ENCODE results near the gene WDR17.
"Not testable (repeated sequence)": the region's sequence is repeated elsewhere in the genome, so short reads cannot be mapped to it uniquely, and the experiment has no call there.

The WDR17 gene

DNA sequence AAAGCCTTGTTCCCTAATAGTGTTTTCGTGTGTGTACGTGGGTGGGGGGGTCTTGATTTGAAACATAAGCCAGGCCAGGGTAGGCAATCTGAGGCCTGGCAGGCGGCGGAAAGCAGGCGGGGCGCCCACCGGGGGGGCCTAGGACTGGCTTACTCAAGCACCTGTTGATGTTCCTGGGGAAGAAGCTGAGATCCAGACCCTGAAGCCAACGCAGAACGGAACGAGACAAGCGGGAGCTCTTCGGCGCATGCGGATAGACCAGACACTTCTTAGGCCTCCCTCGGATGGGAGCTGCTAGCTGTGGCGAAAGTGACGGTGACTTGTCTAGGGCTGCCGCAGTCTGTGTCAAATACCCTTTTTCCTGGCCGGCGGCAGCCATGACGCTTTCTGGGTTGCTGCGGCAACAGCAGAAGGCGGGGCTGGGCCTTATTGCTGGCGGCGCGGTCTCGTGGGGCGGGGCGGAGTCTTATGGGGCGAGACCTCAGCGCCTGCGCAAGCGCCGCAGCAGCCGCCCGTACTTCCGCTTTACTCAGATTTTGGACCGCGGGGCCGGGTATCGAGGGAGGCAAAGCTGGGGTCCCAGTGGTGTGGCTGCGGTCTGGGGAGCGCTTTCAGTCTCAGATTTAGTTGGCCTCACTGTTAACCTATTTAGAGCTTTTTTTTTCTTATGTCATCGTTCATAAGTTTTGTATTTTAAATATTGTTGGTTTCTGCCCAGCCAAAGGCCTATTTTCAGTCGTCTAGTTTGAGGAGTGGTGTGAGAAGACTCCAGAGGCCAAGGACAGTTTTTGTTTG, 129.7 kb downstream of the WDR17 start, which contains the start of gene SPATA4:
Gene SPATA4 (minus strand): TSS at position 402 of the 795 bp plus-strand sequence. CDS start 23 bp downstream, at position 379.
- peak; percentile 65 for DNase-seq

DNA sequence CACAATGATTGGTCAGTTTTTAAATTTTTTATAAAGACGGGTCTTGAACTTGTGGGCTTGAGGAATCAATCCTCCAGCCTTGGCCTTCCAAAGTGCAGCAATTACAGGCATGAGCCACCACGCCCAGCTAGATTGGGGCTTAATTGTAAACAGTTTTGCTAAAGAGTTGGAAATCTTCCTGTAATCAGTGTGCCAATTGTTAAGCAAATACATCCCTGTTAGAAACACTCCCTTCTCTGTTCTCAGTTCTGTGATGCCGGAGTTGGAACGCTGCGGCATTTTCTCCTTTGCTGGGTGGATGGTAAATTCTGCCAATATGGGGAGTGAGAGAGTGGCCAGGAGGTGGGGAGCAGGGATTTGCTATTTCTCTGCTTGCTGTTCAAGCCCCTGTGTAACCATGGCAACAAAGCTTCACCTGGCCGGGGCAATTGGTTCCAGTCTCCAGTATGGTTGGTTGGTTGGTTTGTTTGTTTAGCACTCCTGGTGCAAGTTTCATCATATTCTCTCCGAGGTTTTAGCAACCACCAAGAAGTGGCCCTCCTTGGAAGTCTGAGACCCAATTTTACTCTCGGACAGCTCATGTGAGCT, 132.8 kb downstream of the WDR17 start:
- DNase-seq = peak; percentile 46

DNA sequence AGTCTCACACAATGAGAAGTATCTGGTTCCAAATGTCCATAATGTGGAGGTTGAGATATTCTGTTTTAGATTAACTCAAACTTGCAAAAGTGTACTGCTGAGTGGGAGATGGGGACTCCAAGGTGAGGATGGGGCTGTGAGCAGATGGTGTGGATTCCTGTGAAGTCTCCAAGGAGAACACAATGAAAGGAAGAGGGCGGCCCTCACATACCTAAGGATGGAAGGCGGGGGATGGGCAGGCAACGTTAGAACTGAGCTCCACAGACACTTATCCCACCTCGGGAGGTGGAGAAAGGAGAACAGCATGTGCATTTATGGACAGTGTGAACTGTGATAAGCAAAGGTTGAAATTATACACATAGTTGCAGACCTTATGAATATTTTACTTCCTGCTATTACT, 139.7 kb downstream of the WDR17 start:
- DNase-seq = no peak

DNA sequence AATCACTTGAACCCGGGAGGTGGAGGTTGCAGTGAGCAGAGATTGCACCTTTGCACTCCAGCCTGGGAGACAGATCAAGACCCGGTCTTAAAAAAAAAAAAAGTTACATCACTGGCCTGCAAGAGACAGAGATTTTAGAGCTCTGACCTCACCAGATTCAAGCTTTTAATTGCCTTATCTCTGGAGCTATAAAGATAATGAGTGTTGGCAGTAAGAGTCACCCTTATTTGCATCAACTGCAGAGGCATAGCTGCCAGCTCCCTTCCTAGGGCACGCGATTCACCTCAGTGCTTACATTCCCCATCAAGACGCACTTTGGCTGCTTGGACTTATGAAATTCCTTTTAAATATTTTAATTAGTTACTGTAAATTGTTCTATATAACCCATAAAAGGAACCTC, 142.2 kb downstream of the WDR17 start:
- DNase-seq = no peak

DNA sequence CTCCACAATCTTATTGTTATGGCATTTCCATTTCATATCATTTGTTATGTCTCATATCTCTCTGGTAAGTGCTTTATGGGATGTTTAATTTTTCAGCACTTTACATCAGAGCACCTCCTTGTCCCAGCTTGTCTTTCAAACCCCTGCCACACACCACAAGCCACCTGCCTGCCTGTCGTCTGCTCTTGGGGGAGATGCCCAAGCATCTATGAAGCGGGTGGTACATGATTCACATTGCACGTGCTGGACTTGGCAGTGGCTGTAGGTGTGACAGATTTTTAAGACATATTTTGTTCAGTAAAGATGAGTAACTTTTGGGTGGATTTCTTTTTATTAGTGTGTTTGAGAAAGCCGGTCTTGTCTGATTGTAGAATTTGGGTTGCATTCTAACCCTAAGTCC, 143.9 kb downstream of the WDR17 start:
- DNase-seq = no peak

DNA sequence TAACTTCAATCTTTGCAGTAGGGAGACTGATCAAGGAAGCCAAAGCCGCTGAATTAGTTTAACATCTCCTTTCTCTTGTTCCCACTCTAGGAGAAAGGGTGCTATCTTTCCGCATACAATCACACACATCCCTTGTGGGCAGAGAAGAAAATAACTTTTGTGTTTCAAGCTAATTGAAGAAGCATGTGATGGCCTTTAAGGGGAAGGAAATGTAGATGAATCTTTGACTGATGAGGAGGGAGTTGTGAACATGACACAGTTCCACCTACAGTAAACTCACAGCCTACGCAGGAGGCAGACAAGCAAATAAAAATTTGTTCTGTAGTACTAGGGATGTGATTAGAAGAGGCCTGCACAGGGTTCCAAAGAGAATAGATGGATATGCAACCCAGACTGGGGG, 144.5 kb downstream of the WDR17 start:
- DNase-seq = no peak

DNA sequence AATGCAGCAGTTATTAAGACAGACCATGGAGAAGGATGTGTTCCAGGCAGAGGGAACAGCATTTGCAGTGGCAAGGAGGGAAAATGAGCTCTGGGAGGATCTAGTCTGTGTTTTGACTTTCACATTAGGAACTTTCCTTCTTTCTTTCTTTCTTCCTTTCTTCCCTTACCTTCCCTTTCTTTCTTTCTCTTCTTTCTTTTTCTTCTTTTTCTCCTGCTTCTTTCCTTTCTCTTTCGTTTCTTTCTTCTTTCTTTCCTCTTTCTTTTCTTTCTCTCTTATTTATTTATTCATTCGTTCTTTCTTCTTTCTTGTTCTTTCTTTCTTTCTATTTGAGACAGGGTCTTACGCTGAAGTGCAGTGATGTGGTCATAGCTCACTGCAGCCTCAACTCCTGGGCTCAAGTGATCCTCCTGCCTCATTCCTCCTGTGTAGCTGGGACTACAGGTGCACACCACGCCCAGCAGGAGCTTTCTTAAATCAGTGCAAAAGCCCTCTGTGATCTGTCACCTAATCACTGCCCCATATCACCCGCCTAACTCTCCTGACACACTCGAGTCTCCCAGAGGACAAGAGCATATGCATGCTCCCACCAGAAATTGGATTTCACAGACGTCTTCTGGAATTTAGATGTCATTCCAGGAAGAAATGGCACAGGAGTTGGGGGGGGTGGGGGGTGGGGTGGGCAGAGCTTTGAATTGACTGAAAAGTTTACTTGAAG, 145.1 kb downstream of the WDR17 start:
- DNase-seq = no peak

DNA sequence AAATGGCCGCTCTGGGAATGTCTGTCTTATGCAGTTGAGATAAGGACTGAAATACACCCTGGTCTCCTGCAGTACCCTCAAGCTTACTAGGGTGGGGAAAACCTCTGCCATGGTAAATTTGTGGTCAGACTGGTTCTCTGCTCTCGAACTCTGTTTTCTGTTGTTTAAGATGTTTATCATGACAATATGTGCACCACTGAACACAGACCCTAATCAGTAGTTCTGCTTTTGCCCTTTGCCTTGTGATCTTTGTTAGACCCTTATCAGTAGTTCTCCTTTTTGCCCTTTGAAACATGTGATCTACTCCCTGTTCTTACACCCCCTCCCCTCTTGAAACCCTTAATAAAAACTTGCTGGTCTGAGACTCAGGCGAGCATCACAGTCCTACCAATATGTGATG, 146.7 kb downstream of the WDR17 start:
- DNase-seq = not testable (repeated sequence)

DNA sequence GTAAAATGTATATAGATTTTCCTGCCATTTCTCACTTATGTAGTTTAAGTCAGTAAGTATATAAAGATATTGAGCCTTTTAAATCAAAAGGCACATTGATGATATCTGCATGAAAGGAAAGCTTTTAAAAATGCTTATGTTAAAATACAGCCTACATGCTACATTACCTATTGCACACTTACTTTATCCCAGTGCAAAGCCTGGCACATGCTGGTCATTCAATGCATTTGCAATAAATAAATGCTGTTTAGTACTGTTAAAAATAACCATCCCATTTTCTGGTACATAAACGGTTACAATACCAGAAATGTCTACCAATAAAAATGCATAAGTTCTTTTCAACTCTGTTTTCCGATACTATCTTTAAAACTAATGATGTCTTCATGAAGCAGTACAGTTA, 151.9 kb downstream of the WDR17 start:
- DNase-seq = no peak

DNA sequence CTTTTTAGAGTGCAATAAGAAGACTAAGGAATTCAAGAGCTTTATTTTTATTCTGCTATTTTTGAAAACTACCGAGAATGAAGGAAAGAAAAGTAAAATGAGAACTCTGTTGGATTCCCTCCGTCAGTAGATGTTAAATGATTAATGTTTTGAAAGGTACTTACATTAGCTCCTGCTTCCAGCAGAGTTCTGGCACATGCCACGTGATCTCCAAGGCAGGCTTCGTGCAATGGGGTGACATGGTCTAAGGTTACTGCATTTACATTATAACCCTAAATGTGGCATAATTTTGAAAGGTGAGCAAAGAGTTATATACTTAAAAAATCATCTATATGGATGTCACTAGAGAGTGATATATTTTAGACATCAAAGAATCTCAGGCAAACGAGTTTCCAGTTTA, 156.5 kb downstream of the WDR17 start:
- no peak for DNase-seq

DNA sequence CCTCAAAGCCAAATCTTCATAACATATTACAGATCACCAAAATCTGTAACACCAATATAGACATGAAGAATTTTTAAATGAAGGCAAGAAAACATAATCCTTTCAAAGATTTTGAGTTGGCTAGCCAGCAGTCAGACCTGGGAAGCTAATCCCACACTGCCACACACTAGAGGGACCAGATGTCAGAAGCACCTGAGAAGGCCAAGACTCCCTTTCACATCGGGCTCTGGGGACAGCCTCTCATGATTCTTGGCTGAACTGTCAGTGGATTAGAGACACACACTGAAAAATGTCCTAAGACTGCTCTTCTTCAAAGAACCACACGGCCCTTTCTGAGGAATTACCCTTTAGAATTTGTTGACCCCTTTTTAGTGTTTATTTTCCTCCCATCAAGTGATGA, 157.9 kb downstream of the WDR17 start:
- DNase-seq = no peak

DNA sequence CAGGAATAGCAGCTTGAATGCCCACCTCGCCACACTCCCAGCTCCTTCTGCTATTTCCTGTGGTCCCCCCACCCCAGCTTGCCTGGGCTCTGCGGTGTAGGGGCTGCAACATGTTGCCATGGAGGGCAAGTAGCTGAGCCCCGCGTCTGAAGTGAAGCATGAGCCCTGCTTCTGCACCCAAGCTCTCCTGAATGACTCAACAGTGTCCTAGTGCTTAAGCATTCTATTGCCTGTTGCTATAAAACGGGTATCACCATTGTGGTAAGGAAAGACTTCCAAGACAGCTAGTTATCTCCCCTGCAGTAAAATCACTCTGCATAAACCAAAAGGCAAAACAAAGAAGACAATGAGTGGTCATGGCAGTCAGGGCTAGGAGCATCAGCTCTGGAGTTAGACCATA, 161.1 kb downstream of the WDR17 start:
- DNase-seq = no peak

DNA sequence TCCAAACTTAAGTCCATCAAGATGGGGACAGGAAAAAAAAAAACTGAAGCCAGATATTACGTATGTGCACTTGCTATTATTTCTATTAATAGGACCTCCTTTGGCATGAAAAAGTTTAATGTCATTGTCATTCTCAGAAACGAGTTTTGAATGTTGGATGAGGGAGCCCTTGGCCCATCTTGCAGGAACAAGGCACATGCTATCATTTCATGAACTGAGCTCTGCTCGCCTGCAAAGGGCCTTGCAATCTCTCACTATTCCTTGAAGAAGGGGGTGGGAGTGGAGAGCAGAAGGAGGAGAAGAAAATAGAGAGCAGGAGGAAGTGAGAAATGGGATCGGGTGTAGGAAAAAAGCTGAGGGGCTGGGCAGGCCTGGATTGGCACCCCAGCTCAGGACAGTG, 164.0 kb downstream of the WDR17 start:
- DNase-seq = no peak
